Naive thymus-derived CD8-positive, alpha-beta T cell (primary cell): ENCODE measurements around the gene CIRBP. TPM values are rescaled to one million over a fixed set of nuclear protein-coding genes. Genes with fewer than 3 reads are reported as not detected.

Source experiments
- ATAC-seq, 2 donors: fragments of 150-1000 bp; cut with Tn5 transposase in 1 of 2; sonication (Bioruptor Pico), chemical (Tn5 transposase) in 1 of 2; 1 replicate in 1 of 2; 2 replicates in 1 of 2; pipeline ENCODE4 v1.10.0; 2021; ENCODE audit warnings: mild to moderate bottlenecking in 2 of 2, moderate library complexity in 2 of 2
- POLR2A ChIA-PET: fragments of 350-600 bp; sonication (Branson Sonifier 250); formaldehyde crosslinking; loops from one replicate; lab custom pipeline; 2021; ENCODE audit warnings: antibody characterized with exemption; lab: Charles Lee
- DNase-seq, 10 donors: peaks; one replicate each; pipeline versions ENCODE4 v3.0.0 to v3.0.0-alpha.2; 2020 to 2022
- H3K27ac Mint-ChIP-seq, 10 donors: one replicate each; pipeline ENCODE4 v1.8.0; 2020 to 2022; ENCODE audit warnings: mild to moderate bottlenecking in 10 of 10, mixed read lengths in 10 of 10, moderate library complexity in 4 of 10, inconsistent platforms in 1 of 10
- H3K27me3 Mint-ChIP-seq, 5 donors: one replicate each; pipeline ENCODE4 v1.8.0; 2021 to 2022; ENCODE audit warnings: mixed read lengths in 5 of 5
- H3K36me3 Mint-ChIP-seq, 3 donors: one replicate each; pipeline ENCODE4 v1.8.0; 2020 to 2022; ENCODE audit warnings: mixed read lengths in 3 of 3, mild to moderate bottlenecking in 2 of 3, inconsistent platforms in 1 of 3
- H3K4me1 Mint-ChIP-seq, 4 donors: one replicate each; pipeline ENCODE4 v1.8.0; 2021 to 2022; ENCODE audit warnings: mixed read lengths in 4 of 4
- H3K4me3 Mint-ChIP-seq, 10 donors: one replicate each; pipeline ENCODE4 v1.8.0; 2020 to 2022; ENCODE audit warnings: mild to moderate bottlenecking in 10 of 10, mixed read lengths in 10 of 10, moderate library complexity in 6 of 10, inconsistent platforms in 1 of 10
- H3K9me3 Mint-ChIP-seq, 9 donors: one replicate each; pipeline ENCODE4 v1.8.0; 2020 to 2022; ENCODE audit warnings: mixed read lengths in 9 of 9, mild to moderate bottlenecking in 3 of 9, inconsistent platforms in 1 of 9, moderate library complexity in 1 of 9
- polyA plus RNA-seq, 3 donors: library from polyadenylated mRNA; unstranded; fragments of 300-500 nt; fragmentation: Illumina TruSeq; gene quantifications; one replicate each; pipeline ENCODE4 v1.2.3, GENCODE V29; 2021
- total RNA-seq, 8 experiments: library from RNA in 2 of 8; stranded (reverse) in 2 of 8; gene quantifications; one replicate each; pipeline ENCODE4 v1.2.3 and lab custom pipeline; 2021 to 2026

Gene CIRBP
- total and polyA plus RNA-seq, 5 experiments from 2014 or later = 204 to 579 (median 273) TPM

DNA sequence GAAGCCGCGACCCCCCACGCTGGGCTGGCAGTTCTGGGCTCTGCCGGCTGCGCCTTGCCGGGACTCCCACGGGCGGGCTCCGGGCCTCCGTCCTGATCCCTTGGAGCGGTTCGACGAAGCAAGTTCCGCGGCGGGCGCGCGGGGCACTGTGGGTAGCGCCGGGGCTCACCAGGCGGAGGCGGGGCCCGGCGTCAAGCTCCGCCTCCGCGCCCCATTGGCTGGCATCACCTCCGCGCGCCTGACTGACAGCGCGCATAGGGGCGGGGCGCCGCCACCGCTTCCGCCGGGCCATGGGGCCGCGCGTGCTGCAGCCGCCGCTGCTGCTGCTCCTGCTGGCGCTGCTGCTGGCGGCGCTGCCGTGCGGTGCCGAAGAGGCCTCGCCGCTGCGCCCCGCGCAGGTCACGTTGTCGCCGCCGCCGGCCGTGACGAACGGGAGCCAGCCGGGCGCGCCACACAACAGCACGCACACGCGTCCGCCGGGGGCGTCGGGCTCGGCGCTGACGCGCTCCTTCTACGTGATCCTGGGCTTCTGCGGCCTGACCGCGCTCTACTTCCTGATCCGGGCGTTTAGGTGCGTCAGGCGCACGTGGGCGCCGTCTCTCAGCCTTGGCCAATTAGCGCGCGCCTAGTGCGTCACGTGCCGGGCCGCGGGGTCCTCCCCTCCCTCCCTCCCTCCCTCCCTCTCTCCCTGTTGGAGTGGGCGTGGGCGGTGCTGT, 6.3 kb downstream of the CIRBP start, which contains the start of gene FAM174C:
Gene FAM174C, plus strand, starts transcription at position 271 of the 716 bp plus-strand sequence. Its CDS starts 20 bp downstream, at position 291.
- POLR2A ChIA-PET = interaction anchor here (0.6 to 3.9 kb wide), 34 partner anchors 9 to 575 kb away, joined by 3 to 43 read pairs (median 5); partner anchors contain the start of genes ARHGAP45, ATP5F1D, CNN2 and GPX4
- Mint-ChIP-seq H3K9me3 (no peaks in the 10 kb centered on the region), H3K27ac (peak within 1 kb of the TSS; percentile 85 to 98 (median 96)), H3K4me1 (peaks cover 29 to 62% (median 58%) of the 10 kb centered on the region in 4 donors), H3K36me3 (peaks cover 0 to 64% (median 15%) of the 10 kb centered on the region in 3 donors), H3K27me3 (no peaks in the 10 kb centered on the region), H3K4me3 (peak within 1 kb of the TSS; percentile 76 to 92 (median 87))
- ATAC-seq (peak; percentile 81 to 84), DNase-seq (peak; percentile 93 to 98 (median 96))

GRCh38 chr19:1275976-1276627, 7.0 kb downstream of the CIRBP start:
- Mint-ChIP-seq H3K27ac (peak overlapping the region; percentile 83 to 98 (median 96)), H3K4me1 (peaks cover 29 to 55% (median 52%) of the 10 kb centered on the region in 4 donors), H3K9me3 (no peaks in the 10 kb centered on the region), H3K4me3 (peak overlapping the region; percentile 76 to 92 (median 87)), H3K36me3 (peaks cover 0 to 57% (median 15%) of the 10 kb centered on the region in 3 donors), H3K27me3 (no peaks in the 10 kb centered on the region)
- no peak for ATAC-seq
- no peak for DNase-seq
- POLR2A ChIA-PET = interaction anchor here (1.2 to 3.9 kb wide), 8 partner anchors 10 to 250 kb away, joined by 5 to 43 read pairs (median 7); partner anchors contain the start of genes ATP5F1D and CNN2

GRCh38 chr19:1276628-1277022, 7.5 kb downstream of the CIRBP start:
- ATAC-seq (no peak), DNase-seq (peak in 2 of 10 donors; percentile 40 to 43)
- Mint-ChIP-seq H3K27me3 (no peaks in the 10 kb centered on the region), H3K4me3 (peak overlapping the region; percentile 76 to 92 (median 87)), H3K9me3 (no peaks in the 10 kb centered on the region), H3K4me1 (peaks cover 23 to 50% (median 47%) of the 10 kb centered on the region in 4 donors), H3K36me3 (peaks cover 0 to 52% (median 12%) of the 10 kb centered on the region in 3 donors), H3K27ac (peak overlapping the region; percentile 83 to 98 (median 96))
- POLR2A ChIA-PET = interaction anchor here (1.7 to 3.9 kb wide), 4 partner anchors 10 to 106 kb away, joined by 7 to 43 read pairs (median 18); partner anchors contain the start of gene ATP5F1D

DNA sequence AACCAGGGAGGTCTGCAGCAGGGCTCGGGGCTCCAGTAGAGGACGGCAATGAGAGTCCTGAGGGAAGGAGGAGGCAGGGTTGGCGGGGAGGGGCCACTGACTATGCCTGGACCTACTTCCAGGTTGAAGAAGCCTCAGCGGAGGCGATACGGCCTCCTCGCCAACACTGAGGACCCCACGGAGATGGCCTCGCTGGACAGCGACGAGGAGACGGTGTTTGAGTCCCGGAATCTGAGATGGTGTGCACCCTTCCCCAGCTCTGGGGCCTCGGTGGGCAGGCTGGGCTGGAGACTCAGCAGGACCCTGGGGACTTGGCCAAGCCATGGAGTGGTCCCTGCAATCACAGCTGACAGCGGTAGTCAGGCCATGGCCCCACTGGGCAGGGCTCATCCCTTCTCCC, 7.9 kb downstream of the CIRBP start:
- peaks cover 0 to 48% (median 12%) of the 10 kb centered on the region in 3 donors for H3K36me3 Mint-ChIP-seq
- H3K4me3 Mint-ChIP-seq = peak overlapping the region; percentile 76 to 92 (median 87)
- H3K9me3 Mint-ChIP-seq = no peaks in the 10 kb centered on the region
- ATAC-seq (no peak), DNase-seq (no peak)
- peaks cover 22 to 46% (median 42%) of the 10 kb centered on the region in 4 donors for H3K4me1 Mint-ChIP-seq
- H3K27me3 Mint-ChIP-seq = no peaks in the 10 kb centered on the region
- POLR2A ChIA-PET = interaction anchor here (0.6 to 3.1 kb wide), 5 partner anchors 8 to 168 kb away, joined by 3 to 28 read pairs (median 4); partner anchors contain the start of gene CIRBP
- peak overlapping the region in 9 of 10 donors; percentile 85 to 98 (median 96) for H3K27ac Mint-ChIP-seq

GRCh38 chr19:1278074-1278473, 8.9 kb downstream of the CIRBP start:
- peak overlapping the region in 3 of 10 donors; percentile 15 to 45 (median 30) for H3K4me3 Mint-ChIP-seq

GRCh38 chr19:1278713-1279660, 9.9 kb downstream of the CIRBP start:
- Mint-ChIP-seq H3K4me1 (peaks cover 10 to 27% (median 25%) of the 10 kb centered on the region in 4 donors), H3K27me3 (peaks cover 0 to 5% (median under 1%) of the 10 kb centered on the region in 5 donors), H3K4me3 (peak overlapping the region in 1 of 10 donors; percentile 19), H3K9me3 (no peaks in the 10 kb centered on the region), H3K27ac (peak overlapping the region in 2 of 10 donors; percentile 43 to 55), H3K36me3 (peaks cover 0 to 29% (median 3%) of the 10 kb centered on the region in 3 donors)
- POLR2A ChIA-PET = interaction anchor here (0.9 to 3.1 kb wide), 6 partner anchors 8 to 93 kb away, joined by 3 to 28 read pairs (median 4); partner anchors contain the start of gene CIRBP
- DNase-seq = no peak
- ATAC-seq = no peak

More at GRCh38 chr19:1278074-1278473, 8.9 kb downstream of the CIRBP start:
- ATAC-seq = no peak
- H3K9me3 Mint-ChIP-seq = no peaks in the 10 kb centered on the region
- peak overlapping the region in 5 of 10 donors; percentile 48 to 79 (median 68) for H3K27ac Mint-ChIP-seq
- H3K36me3 Mint-ChIP-seq = peaks cover 0 to 38% (median 9%) of the 10 kb centered on the region in 3 donors
- H3K27me3 Mint-ChIP-seq = peaks cover 0 to 2% (median 0%) of the 10 kb centered on the region in 5 donors
- POLR2A ChIA-PET = interaction anchor here (0.6 to 3.1 kb wide), 6 partner anchors 9 to 167 kb away, joined by 3 to 28 read pairs (median 3); partner anchors contain the start of gene CIRBP
- H3K4me1 Mint-ChIP-seq = peaks cover 15 to 35% (median 33%) of the 10 kb centered on the region in 4 donors
- DNase-seq = no peak

DNA sequence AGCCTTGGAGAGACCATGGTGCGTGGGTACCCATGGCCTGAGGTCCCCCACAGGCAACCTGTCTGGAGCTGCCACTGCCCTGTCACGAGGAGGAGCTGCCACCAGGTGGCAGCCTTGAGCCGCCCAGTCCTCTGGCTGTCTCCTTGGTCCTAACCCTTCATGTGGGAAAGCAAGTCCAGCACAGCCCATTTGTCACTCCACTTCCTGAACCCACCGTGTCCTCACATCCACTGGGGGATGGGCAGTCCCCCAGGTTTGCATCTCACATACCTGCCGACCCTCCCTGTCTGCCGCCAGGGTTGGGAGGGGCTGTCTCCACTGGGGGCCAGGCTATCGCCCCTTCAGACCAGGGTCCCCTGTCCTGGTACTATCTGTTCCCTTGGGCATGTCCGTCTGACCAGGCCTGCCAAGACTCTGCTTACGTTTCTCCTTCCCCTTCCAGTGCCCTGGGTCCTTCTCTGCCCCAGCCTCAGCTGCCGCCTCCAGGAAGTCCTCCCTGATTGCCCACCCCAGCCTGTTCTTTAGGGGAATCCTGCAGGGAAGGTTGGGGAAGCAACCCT, 10.7 kb downstream of the CIRBP start:
- DNase-seq = peak; percentile 58 to 86 (median 75)
- POLR2A ChIA-PET = interaction anchor here (0.6 to 3.1 kb wide), 6 partner anchors 9 to 311 kb away, joined by 3 to 28 read pairs (median 4); partner anchors contain the start of gene CIRBP
- Mint-ChIP-seq H3K9me3 (no peaks in the 10 kb centered on the region), H3K27ac (peak overlapping the region in 7 of 10 donors; percentile 55 to 88 (median 73)), H3K36me3 (peaks cover 0 to 32% (median 0%) of the 10 kb centered on the region in 3 donors), H3K4me1 (peaks cover 10 to 28% (median 23%) of the 10 kb centered on the region in 4 donors), H3K4me3 (peak overlapping the region in 8 of 10 donors; percentile 19 to 86 (median 50)), H3K27me3 (peaks cover 7 to 13% (median 9%) of the 10 kb centered on the region in 5 donors)
- ATAC-seq = no peak

- ATAC-seq (no peak), DNase-seq (no peak)
- Mint-ChIP-seq H3K4me3 (no peak overlapping the region), H3K36me3 (peaks cover 0 to 31% (median 0%) of the 10 kb centered on the region in 3 donors), H3K27ac (peak overlapping the region in 2 of 10 donors; percentile 65 to 83), H3K4me1 (peaks cover 10 to 30% (median 23%) of the 10 kb centered on the region in 4 donors), H3K27me3 (peaks cover 9 to 18% (median 12%) of the 10 kb centered on the region in 5 donors), H3K9me3 (no peaks in the 10 kb centered on the region)
- POLR2A ChIA-PET = interaction anchor here (1.2 to 2.0 kb wide), 3 partner anchors 12 to 90 kb away, joined by 5 to 8 read pairs (median 6); partner anchors contain the start of gene CIRBP
These were observed 11.8 kb downstream of the CIRBP start for GRCh38 chr19:1280636-1281568.

- Mint-ChIP-seq H3K4me3 (no peak overlapping the region), H3K27ac (peak overlapping the region in 1 of 10 donors; percentile 24)
These were observed 12.6 kb downstream of the CIRBP start for GRCh38 chr19:1281569-1282287.

More at GRCh38 chr19:1281569-1282287, 12.6 kb downstream of the CIRBP start:
- Mint-ChIP-seq H3K9me3 (no peaks in the 10 kb centered on the region), H3K36me3 (peaks cover 0 to 29% (median 0%) of the 10 kb centered on the region in 3 donors), H3K27me3 (peaks cover 9 to 24% (median 16%) of the 10 kb centered on the region in 5 donors), H3K4me1 (peaks cover 8 to 30% (median 23%) of the 10 kb centered on the region in 4 donors)
- DNase-seq = no peak
- no peak for ATAC-seq
- POLR2A ChIA-PET = no interaction called here
